Measurements from ENCODE around the gene EGLN2. TPM values are rescaled to one million over a fixed set of nuclear protein-coding genes. Genes with fewer than 3 reads are reported as not detected.
"Not testable (repeated sequence)": the region's sequence is repeated elsewhere in the genome, so short reads cannot be mapped to it uniquely, and the experiment has no call there.

EGLN2 gene
- total and polyA plus RNA-seq, 9 donors: 46.8 to 58.7 (median 52.0) TPM

DNA sequence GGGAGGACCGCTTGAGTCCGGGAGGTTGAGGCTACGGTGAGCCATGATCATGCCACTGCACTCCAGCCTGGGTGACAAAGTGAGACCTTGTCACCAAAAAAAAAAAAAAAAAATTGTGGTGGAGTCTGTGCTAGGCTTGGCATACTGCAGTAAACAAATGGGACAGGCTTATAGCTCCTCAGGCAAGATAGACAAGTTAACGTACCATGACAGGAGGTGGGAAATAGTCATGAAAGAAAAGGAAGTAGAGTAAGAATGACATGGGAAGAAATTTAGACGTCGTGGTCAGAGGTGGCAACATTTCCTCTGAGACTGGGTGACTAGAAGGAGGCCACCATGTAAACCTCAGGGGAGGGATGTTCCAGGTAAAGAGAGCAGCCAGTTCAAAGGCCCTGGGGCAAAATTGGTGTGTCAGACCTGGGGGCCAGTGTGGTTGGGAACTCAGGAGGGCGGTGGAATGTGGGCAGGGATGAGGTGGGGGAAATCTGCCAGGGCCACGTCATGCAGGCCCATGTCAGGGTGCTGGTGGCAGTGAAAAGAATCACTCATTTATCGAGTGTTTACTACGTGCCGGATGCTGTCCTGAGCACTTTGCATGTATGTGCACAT is 42.4 kb upstream of the EGLN2 start:
- DNase-seq: no peak
- Histone ChIP-seq H3K27ac (ENCODE audit: low read length) (no peak overlapping the region), H3K36me3 (ENCODE audit: control insufficient read depth, insufficient read depth, low read length) (peaks cover 66% of the 10 kb centered on the region), H3K27me3 (ENCODE audit: control insufficient read depth, insufficient read depth, low read length) (no peaks in the 10 kb centered on the region), H3K9me3 (replicated peaks; ENCODE audit: control insufficient read depth, low read depth, low read length) (no peaks in the 10 kb centered on the region), H3K4me1 (ENCODE audit: control insufficient read depth, insufficient read depth, low read length) (peaks cover 12% of the 10 kb centered on the region), H3K4me3 (ENCODE audit: low read length) (no peak overlapping the region)
- WGBS (ENCODE audit: insufficient coverage): 78% methylated on average over 5 of the region's 11 CpGs

DNA sequence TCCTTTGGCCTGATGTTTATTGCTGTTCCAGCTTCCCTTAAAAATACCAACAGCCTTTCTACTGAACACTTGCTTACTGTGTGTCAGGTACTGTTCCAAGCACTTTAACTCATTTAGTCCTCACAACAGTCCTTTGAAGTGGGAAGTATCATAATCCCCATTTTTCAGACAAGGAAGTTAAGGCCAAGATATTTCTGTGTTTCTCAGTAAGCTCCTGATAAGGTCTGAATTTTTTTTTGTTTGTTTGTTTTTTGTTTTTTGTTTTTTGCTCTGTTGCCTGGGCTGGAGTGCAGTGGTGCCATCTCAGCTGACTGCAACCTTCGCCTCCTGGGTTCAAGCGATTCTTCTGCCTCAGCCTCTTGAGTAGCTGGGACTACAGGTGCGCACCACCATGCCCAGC is 40.5 kb upstream of the EGLN2 start:
- Histone ChIP-seq H3K4me3 (ENCODE audit: low read length) (no peak overlapping the region), H3K4me1 (ENCODE audit: control insufficient read depth, insufficient read depth, low read length) (peaks cover 3% of the 10 kb centered on the region), H3K9me3 (replicated peaks; ENCODE audit: control insufficient read depth, low read depth, low read length) (no peaks in the 10 kb centered on the region), H3K27ac (ENCODE audit: low read length) (no peak overlapping the region), H3K27me3 (ENCODE audit: control insufficient read depth, insufficient read depth, low read length) (no peaks in the 10 kb centered on the region), H3K36me3 (ENCODE audit: control insufficient read depth, insufficient read depth, low read length) (peaks cover 84% of the 10 kb centered on the region)
- no peak for DNase-seq
- 96% methylated on average over 3 of the region's 3 CpGs for WGBS (ENCODE audit: insufficient coverage)

DNA sequence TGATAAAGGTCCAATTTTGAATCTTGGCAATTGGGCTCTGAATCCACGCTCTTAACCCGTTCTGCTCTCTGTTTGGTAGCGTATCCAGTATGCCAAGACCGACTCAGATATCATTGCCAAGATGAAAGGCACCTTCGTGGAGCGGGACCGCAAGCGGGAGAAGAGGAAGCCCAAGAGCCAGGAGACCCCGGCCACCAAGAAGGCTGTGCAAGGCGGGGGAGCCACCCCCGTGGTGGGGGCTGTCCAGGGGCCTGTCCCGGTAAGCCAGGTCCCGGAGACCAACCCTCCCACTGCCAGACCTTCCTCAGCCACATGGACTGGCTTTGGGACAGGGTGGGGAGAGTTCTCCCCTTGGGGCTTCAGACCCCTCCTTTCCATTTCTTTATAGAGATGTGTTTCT is 39.6 kb upstream of the EGLN2 start:
- 89% methylated on average over 8 of the region's 13 CpGs for WGBS (ENCODE audit: insufficient coverage)

DNA sequence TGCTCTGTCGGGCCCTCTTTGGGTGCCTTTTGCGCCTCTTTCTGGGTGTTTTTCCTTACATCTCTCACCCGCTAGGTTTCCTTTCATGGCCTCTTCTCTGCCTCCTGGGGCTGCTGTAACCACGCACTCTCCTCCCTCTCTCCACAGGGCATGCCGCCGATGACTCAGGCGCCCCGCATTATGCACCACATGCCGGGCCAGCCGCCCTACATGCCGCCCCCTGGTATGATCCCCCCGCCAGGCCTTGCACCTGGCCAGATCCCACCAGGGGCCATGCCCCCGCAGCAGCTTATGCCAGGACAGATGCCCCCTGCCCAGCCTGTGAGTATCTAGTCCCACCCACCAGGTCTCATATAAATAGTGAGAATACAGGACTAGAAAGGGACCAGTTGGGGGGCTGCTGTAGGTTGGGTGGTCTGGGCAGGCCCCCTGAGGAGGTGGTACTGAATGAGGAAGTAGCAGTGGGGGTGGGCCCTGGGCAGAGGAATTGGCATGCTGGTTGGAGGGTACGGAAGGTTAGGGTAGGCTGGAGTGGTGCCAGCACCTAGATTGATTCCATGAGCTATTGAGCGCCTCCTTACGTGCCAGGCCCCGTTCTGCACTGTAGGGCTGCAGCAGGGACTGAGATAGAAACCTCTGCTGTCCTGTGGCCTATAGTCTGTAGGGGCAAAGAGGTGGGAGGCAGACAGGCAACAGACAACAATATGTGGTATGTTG is 36.1 kb upstream of the EGLN2 start:
- H3K27ac ChIP-seq (ENCODE audit: low read length): no peak overlapping the region
- no peak for DNase-seq
- H3K9me3 ChIP-seq (replicated peaks; ENCODE audit: control insufficient read depth, low read depth, low read length): no peaks in the 10 kb centered on the region
- H3K4me3 ChIP-seq (ENCODE audit: low read length): no peak overlapping the region
- H3K36me3 ChIP-seq (ENCODE audit: control insufficient read depth, insufficient read depth, low read length): peaks cover 78% of the 10 kb centered on the region
- H3K27me3 ChIP-seq (ENCODE audit: control insufficient read depth, insufficient read depth, low read length): no peaks in the 10 kb centered on the region
- no peaks in the 10 kb centered on the region for H3K4me1 ChIP-seq (ENCODE audit: control insufficient read depth, insufficient read depth, low read length)
- 90% methylated on average over 15 of the region's 17 CpGs for WGBS (ENCODE audit: insufficient coverage)

More for the DNA sequence above, 39.6 kb upstream of the EGLN2 start:
- Histone ChIP-seq H3K27ac (ENCODE audit: low read length) (no peak overlapping the region), H3K9me3 (replicated peaks; ENCODE audit: control insufficient read depth, low read depth, low read length) (no peaks in the 10 kb centered on the region), H3K27me3 (ENCODE audit: control insufficient read depth, insufficient read depth, low read length) (no peaks in the 10 kb centered on the region), H3K36me3 (ENCODE audit: control insufficient read depth, insufficient read depth, low read length) (peaks cover 88% of the 10 kb centered on the region), H3K4me1 (ENCODE audit: control insufficient read depth, insufficient read depth, low read length) (no peaks in the 10 kb centered on the region), H3K4me3 (ENCODE audit: low read length) (no peak overlapping the region)
- no peak for DNase-seq

DNA sequence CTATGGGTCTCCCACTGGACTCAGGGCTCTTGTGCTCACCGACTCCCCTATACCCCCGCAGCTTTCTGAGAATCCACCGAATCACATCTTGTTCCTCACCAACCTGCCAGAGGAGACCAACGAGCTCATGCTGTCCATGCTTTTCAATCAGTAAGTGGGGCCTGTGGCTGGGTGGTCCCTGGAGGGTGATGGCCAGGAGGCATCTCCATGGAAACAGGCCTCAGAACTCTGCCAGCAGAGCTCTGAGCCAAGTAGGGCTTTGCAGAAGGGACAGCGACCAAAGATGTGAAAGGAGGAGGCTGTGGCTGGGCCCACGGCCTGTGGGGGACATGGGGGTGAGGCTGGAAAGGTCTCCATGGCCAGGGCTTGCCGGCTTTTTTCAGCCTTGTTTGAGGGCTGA is 35.5 kb upstream of the EGLN2 start:
- Histone ChIP-seq H3K4me3 (ENCODE audit: low read length) (no peak overlapping the region), H3K36me3 (ENCODE audit: control insufficient read depth, insufficient read depth, low read length) (peaks cover 74% of the 10 kb centered on the region), H3K27me3 (ENCODE audit: control insufficient read depth, insufficient read depth, low read length) (no peaks in the 10 kb centered on the region), H3K4me1 (ENCODE audit: control insufficient read depth, insufficient read depth, low read length) (no peaks in the 10 kb centered on the region), H3K27ac (ENCODE audit: low read length) (no peak overlapping the region), H3K9me3 (replicated peaks; ENCODE audit: control insufficient read depth, low read depth, low read length) (no peaks in the 10 kb centered on the region)
- DNase-seq: no peak
- 94% methylated on average over 3 of the region's 7 CpGs for WGBS (ENCODE audit: insufficient coverage)

DNA sequence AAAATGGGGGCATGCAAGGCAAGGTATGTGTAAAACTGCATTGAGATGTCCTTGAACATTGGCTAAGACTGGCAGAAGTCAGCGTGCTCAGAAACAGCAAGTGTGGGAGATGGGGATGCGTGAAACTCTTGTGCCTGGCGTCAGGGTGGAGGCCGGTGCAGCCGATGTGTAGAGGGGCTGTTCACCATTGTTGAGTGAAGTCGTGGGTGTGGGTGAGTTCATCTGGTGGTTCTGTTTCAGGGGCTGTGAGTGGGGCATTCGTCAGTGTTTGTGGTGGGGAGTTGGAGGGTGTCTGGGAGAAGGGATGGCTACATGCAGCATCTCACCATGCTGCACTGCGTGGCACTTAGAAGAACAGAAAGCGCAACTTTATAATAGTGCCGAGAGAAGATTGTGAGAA is 35.0 kb upstream of the EGLN2 start:
- Histone ChIP-seq H3K4me3 (ENCODE audit: low read length) (no peak overlapping the region), H3K4me1 (ENCODE audit: control insufficient read depth, insufficient read depth, low read length) (no peaks in the 10 kb centered on the region), H3K9me3 (replicated peaks; ENCODE audit: control insufficient read depth, low read depth, low read length) (no peaks in the 10 kb centered on the region), H3K27me3 (ENCODE audit: control insufficient read depth, insufficient read depth, low read length) (no peaks in the 10 kb centered on the region), H3K27ac (ENCODE audit: low read length) (no peak overlapping the region), H3K36me3 (ENCODE audit: control insufficient read depth, insufficient read depth, low read length) (peaks cover 73% of the 10 kb centered on the region)
- DNase-seq: no peak
- 94% methylated on average over 7 of the region's 10 CpGs for WGBS (ENCODE audit: insufficient coverage)

DNA sequence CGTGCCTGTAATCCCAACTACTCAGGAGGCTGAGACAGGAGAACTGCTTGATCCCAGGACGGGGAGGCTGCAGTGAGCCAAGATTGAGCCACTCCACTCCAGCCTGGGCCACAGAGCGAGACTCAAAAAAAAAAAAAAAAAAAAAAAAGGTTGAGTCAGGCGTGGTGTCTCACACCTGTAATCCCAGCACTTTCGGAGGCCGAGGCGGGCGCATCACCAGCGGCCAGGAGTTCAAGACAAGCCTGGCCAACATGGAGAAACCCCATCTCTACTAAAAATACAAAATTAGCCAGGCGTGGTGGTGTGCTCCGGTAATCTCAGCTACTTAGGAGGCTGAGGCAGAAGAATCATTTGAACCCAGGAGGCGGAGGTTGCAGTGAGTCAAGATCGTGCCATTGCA is 32.6 kb upstream of the EGLN2 start:
- not testable (repeated sequence) for H3K4me3 ChIP-seq (ENCODE audit: low read length); H3K27me3 ChIP-seq (ENCODE audit: control insufficient read depth, insufficient read depth, low read length); H3K27ac ChIP-seq (ENCODE audit: low read length); H3K4me1 ChIP-seq (ENCODE audit: control insufficient read depth, insufficient read depth, low read length); DNase-seq; H3K9me3 ChIP-seq (replicated peaks; ENCODE audit: control insufficient read depth, low read depth, low read length)
- 98% methylated on average over 8 of the region's 13 CpGs for WGBS (ENCODE audit: insufficient coverage)
- peaks cover 49% of the 10 kb centered on the region for H3K36me3 ChIP-seq (ENCODE audit: control insufficient read depth, insufficient read depth, low read length)

DNA sequence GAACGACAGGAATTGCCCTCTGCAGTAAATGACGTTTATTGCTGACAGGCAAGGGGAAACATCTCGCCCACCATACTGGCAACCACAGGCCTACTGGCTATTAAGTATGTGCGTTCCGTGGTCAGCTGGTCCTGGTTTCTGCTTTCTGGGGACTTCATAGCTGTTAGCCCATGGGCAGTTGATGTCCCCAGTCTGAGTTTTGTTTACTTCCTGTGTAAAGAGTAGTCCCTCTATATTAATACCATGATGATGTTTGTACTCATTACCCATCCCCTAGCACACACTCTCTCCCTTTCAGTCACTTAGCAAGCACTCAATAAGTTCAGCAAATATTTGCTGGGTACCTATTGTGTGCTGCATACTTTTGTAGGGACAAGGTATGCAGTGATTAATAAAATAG is 30.1 kb upstream of the EGLN2 start:
- no peaks in the 10 kb centered on the region for H3K27me3 ChIP-seq (ENCODE audit: control insufficient read depth, insufficient read depth, low read length)
- H3K9me3 ChIP-seq (replicated peaks; ENCODE audit: control insufficient read depth, low read depth, low read length): no peaks in the 10 kb centered on the region
- 67% methylated on average over 2 of the region's 5 CpGs for WGBS (ENCODE audit: insufficient coverage)
- H3K4me1 ChIP-seq (ENCODE audit: control insufficient read depth, insufficient read depth, low read length): no peaks in the 10 kb centered on the region
- H3K4me3 ChIP-seq (ENCODE audit: low read length): no peak overlapping the region
- H3K27ac ChIP-seq (ENCODE audit: low read length): no peak overlapping the region
- H3K36me3 ChIP-seq (ENCODE audit: control insufficient read depth, insufficient read depth, low read length): peaks cover 24% of the 10 kb centered on the region
- DNase-seq: no peak

DNA sequence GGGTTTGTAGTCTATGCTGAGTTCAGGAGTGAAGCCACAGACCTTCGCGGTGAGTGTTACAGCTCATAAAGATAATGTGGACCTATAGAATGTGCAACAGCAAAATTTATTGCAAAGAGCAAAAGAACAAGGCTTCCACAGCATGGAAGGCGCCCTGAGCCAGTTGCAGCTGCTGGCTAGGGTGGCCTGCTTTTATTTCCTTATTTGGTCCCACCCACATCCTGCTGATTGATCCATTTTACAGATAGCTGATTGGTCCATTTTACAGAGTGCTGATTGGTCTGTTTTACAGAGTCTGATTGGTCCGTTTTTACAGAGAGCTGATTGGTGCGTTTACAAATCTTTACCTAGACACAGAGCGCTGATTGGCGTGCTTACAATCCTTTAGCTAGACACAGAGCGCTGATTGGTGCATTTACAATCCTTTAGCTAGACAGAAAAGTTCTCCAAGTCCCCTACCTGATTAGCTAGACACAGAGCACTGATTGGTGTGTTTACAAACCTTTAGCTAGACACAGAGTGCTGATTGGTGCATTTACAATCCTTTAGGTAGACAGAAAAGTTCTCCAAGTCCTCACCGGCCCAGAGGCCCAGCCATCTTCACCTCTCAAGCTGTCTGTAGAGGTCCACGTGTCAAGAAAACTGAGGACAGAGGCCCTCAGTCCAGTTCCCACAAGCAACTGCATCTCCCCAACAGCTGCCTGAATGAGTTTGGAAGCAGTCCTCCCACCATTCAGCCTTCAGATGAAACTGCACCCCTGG is 27.7 kb upstream of the EGLN2 start:
- not testable (repeated sequence) for H3K27ac ChIP-seq (ENCODE audit: low read length); H3K4me3 ChIP-seq (ENCODE audit: low read length); H3K4me1 ChIP-seq (ENCODE audit: control insufficient read depth, insufficient read depth, low read length); DNase-seq; H3K9me3 ChIP-seq (replicated peaks; ENCODE audit: control insufficient read depth, low read depth, low read length); H3K27me3 ChIP-seq (ENCODE audit: control insufficient read depth, insufficient read depth, low read length); H3K36me3 ChIP-seq (ENCODE audit: control insufficient read depth, insufficient read depth, low read length)
- WGBS (ENCODE audit: insufficient coverage): 87% methylated on average over 8 of the region's 10 CpGs

DNA sequence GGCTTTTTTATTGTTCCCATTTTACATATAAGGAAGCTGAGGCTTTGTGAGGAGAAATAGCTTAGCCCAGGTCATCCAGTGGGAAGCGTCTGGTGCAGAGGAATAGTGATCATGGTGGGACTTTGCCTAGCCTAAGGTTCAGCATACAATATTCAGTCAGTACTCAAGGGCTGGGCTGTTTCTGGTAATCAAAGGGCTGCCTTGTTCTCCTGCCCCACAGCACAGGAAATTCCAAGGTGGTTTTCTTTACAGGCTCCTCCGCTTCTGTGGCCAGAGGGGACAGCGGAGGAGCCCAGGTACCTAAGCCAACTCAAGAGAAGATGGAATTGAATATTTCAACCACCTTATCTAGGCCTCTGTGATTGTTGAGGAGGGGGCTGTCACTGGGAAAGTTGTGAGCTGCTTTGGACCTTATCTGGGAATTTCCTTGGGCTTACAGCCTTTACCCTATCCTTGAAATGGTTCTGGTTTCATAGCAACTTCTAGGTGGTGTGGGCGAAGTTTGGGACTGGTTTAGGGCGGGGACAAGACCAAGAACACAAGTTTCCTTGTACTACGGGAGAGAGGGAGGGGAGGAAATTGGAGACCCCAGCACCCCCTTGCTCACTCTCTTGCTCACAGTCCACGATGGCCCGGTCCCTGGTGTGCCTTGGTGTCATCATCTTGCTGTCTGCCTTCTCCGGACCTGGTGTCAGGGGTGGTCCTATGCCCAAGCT is 23.9 kb upstream of the EGLN2 start, which contains the start of gene MIA:
MIA (plus strand) TSS at position 606 of the 716 bp plus-strand sequence; CDS start at position 628, 22 bp downstream.
- no CpG with 5 or more reads among the region's 9 CpGs for WGBS (ENCODE audit: insufficient coverage)
- H3K4me1 ChIP-seq (ENCODE audit: control insufficient read depth, insufficient read depth, low read length): peaks cover 15% of the 10 kb centered on the region
- no peak within 1 kb of the TSS for H3K27ac ChIP-seq (ENCODE audit: low read length)

More for the DNA sequence above, 23.9 kb upstream of the EGLN2 start, which contains the start of gene MIA:
- peaks cover 2% of the 10 kb centered on the region for H3K36me3 ChIP-seq (ENCODE audit: control insufficient read depth, insufficient read depth, low read length)
- DNase-seq: no peak
- no peaks in the 10 kb centered on the region for H3K27me3 ChIP-seq (ENCODE audit: control insufficient read depth, insufficient read depth, low read length)
- no peaks in the 10 kb centered on the region for H3K9me3 ChIP-seq (replicated peaks; ENCODE audit: control insufficient read depth, low read depth, low read length)
- no peak within 1 kb of the TSS for H3K4me3 ChIP-seq (ENCODE audit: low read length)
